NCI-H2081 (cell line): ENCODE data around the gene CKAP5.
"Not testable (repeated sequence)": the region's sequence is repeated elsewhere in the genome, so short reads cannot be mapped to it uniquely, and the experiment has no call there.

Experiments used
- DNase-seq, 2 experiments: peaks; one replicate each; lab custom pipeline; 2025; lab: John Stamatoyannopoulos, UW

CKAP5 gene

DNA sequence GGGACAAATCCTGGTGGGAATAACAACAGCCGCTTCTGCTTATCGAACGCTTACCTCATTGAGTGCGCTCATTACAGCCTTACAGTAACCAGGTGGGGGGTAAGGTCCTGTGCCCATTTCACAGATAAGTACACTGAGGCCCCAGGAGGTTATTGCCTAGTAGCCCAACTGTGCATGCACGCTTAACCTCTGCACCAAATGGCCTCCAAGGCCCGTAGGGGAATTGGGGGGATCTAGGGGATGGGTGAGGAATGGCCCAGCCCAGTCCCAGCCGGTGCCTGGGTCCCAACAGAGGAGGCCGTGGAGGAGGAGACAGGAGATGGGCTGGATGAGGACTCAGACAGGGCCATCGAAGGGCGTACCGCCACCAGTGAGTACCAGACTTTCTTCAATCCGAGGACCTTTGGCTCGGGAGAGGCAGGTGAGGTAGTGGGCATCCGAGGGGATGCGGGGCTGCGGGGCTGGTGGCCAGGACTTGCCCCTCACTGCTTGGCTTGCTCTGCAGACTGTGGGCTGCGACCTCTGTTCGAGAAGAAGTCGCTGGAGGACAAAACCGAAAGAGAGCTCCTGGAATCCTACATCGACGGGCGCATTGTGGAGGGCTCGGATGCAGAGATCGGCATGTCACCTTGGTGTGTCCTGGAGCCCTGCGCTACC, 119.7 kb downstream of the CKAP5 start:
- DNase-seq = no peak

DNA sequence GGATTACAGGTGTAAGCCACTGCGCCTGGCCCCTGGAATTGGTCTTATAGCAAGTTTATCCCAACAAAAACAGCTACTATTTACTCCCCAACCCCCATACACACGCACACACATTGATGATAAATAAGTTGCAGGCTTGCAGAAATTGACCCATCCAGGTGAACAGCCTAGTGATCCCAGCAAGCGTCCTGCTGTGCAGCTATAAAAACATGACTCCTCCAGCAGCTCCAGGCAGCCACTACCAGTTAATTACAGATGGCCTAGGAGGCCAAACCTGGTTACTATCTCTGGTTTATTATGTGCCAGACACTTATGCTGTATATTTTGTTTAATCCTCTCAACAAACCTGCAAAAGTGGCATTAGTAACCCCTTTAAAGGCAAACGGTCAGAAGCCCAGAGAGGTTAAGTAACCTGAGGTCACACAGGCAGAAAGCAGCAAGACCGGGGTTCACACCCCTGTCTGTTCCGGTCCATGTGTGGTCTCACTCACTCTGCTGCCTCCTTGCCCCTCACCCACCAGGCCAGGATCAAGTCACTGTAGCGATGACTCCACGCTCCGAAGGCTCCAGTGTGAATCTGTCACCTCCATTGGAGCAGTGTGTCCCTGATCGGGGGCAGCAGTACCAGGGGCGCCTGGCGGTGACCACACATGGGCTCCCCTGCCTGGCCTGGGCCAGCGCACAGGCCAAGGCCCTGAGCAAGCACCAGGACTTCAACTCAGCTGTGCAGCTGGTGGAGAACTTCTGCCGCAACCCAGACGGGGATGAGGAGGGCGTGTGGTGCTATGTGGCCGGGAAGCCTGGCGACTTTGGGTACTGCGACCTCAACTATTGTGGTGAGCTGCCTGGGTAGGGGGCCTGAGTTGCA, 120.5 kb downstream of the CKAP5 start:
- no peak for DNase-seq

DNA sequence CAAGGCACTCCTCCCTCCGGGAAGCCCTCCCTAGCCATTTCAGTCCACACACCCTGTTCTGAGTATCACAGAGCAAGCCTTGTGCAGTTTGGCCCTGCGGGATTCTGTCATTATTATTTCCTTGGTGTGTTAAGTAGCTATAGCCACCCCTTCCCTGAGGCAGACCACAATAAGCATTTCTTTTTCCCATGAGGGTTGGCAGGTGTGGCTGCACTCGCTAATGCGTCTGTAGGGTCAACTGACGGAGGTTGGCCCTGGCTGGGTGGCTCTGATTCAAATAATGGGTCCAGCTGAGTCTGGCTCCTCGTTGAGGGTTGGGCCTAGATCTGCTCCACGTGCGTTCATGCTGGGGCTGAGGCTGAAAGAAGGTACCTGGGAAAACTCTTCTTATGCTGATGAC, 122.0 kb downstream of the CKAP5 start:
- DNase-seq = peak; percentile 23 to 48

GRCh38 chr11:46723359-46723680, 122.8 kb downstream of the CKAP5 start:
- DNase-seq = no peak

- DNase-seq = no peak
Observed at GRCh38 chr11:46722566-46723358, 123.3 kb downstream of the CKAP5 start.

GRCh38 chr11:46721286-46721685, 124.8 kb downstream of the CKAP5 start:
- no peak for DNase-seq

DNA sequence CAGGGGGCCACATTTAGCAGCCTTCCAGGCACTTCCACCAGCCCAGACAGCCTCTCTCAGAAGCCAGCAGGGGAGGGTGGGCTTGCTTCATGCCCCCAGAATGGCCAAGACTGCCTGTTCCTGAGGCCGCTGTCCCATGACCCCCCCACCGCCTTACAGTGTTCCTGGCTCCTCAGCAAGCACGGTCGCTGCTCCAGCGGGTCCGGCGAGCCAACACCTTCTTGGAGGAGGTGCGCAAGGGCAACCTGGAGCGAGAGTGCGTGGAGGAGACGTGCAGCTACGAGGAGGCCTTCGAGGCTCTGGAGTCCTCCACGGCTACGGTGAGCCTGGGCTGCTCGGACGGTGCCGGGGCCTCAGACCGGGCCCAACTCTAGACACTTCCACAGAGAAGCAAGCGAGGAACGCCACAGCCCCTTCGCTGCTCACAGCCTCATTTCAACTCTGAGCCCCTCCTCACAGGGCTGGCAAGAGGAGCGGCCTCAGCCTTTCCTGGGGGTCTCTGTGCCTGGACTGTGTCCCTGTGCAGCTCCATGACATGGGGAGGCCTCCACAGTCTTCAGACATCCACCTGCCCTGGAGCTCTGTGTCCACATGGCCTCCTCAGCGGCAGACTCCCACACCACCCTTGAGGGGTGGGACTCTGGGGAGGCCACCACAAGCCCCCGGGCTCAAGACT, 126.4 kb downstream of the CKAP5 start:
- DNase-seq = no peak

GRCh38 chr11:46719048-46719542, 127.0 kb downstream of the CKAP5 start, which contains the start of gene F2:
Gene F2, plus strand, starts transcription at chr11:46719213. Its CDS starts 23 bp downstream, at chr11:46719236.
- DNase-seq = no peak

- DNase-seq = peak; percentile 64 to 84
Observed at GRCh38 chr11:46718155-46719019, 127.7 kb downstream of the CKAP5 start.

- not testable (repeated sequence) for DNase-seq
Observed at GRCh38 chr11:46717825-46718154, 128.3 kb downstream of the CKAP5 start.

DNA sequence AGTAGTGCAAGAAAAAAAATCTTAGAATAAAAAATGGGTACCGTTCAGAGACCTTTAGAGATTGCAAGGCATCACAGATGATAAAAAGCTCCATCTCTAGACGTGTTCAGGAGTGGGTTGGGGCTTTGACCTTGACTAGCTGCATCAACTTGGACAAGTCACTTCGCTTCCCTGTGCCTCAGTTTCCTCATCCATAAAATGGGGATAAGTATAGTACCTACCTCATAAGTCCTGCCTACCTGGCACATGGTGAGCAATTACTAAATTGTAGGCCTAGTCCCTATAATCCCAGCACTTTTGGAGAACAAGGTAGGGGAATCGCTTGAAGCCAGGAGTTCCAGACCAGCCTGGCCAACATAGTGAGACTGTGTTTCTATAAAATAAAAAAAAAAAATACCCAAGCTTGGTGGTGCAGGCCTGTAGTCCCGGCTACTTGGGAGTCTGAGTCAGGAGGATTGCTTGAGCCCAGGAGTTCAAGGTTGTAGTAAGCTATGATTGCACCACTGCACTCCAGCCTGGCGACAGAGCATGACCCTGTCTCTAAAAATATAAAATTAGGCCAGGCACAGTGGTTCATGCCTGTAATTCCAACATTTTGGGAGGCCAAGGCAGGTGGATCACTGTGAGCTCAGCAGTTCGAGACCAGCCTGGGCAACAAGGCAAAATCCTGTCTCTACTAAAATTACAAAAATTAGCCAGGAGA, 133.1 kb downstream of the CKAP5 start:
- DNase-seq = no peak

DNA sequence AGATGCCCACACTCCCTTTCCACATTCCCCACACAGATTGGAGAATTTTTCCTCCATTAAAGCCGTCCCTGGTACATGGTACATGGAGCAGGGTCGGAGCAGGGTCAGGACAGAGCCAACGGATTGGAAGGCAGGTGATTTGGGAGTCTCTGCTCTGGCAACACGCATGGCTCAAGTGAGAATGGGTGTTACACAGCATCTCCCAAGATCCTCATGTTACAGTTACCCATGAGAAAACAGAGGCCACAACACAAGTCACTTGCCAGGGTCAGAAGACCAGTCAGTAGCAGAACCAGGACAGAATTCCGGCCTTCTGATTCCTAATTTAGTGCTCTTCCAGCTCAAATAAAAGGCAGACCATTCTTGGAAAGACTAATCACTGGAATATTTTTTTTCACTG, 134.8 kb downstream of the CKAP5 start:
- DNase-seq = no peak

DNA sequence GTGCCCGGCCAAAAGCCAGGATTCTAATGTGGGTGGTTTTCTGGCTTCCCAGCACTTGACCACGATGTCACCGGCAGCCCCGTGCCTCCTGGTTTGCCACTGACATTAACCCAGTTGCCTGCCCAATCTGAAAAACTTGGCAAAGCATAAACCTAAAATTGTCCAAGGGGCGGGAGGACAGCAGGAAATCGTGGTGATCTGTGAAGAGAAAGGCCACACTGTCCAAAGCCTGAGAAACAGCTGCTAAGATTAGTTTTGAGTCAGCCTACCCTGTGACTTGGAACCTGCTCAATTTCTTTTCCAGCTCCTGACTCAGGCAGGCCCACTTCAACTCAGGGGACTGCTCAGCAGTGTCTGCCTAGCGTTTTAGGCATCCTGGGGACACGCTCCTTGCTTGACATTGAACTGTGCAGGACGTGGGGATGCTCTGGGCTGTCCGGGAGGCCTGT, 135.2 kb downstream of the CKAP5 start:
- no peak for DNase-seq

- DNase-seq = not testable (repeated sequence)
Observed at GRCh38 chr11:46709351-46709750, 136.7 kb downstream of the CKAP5 start.

DNA sequence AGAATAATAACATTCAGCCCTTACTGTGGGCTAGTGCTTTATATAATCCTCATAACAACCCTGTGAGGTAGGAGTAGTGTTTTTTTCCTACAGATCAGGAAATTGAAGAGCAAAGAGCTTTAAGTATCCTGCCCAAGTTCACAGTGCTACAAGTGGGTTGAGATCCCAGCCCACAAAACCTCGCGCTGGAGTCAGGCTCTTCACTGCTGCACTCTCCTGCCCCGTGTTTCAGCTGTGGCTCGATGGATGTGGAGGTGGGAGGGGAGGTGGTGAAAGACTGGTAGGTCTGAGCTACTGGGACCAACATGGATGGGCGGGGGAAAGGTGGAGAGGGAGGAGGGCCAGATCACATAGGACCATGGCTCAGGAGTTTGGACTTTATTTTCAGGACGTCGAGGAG, 139.2 kb downstream of the CKAP5 start:
- DNase-seq = no peak

DNA sequence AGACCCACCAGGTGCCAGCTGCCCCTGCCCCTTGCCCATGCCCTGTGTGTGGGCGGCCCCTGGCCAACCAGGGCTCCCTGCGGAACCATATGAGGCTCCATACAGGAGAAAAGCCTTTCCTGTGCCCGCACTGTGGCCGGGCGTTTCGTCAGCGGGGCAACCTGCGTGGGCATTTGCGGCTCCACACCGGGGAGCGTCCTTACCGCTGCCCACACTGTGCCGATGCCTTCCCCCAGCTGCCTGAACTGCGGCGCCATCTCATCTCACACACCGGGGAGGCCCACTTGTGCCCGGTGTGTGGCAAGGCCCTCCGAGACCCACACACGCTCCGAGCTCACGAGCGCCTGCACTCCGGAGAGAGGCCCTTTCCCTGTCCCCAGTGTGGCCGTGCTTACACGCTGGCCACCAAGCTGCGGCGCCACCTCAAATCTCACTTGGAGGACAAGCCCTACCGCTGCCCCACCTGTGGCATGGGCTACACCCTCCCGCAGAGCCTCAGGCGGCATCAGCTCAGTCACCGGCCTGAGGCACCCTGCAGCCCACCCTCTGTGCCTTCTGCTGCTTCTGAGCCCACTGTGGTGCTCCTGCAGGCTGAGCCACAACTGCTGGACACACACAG, 140.9 kb downstream of the CKAP5 start:
- no peak for DNase-seq

GRCh38 chr11:46701078-46701654, 144.9 kb downstream of the CKAP5 start:
- DNase-seq = no peak

DNA sequence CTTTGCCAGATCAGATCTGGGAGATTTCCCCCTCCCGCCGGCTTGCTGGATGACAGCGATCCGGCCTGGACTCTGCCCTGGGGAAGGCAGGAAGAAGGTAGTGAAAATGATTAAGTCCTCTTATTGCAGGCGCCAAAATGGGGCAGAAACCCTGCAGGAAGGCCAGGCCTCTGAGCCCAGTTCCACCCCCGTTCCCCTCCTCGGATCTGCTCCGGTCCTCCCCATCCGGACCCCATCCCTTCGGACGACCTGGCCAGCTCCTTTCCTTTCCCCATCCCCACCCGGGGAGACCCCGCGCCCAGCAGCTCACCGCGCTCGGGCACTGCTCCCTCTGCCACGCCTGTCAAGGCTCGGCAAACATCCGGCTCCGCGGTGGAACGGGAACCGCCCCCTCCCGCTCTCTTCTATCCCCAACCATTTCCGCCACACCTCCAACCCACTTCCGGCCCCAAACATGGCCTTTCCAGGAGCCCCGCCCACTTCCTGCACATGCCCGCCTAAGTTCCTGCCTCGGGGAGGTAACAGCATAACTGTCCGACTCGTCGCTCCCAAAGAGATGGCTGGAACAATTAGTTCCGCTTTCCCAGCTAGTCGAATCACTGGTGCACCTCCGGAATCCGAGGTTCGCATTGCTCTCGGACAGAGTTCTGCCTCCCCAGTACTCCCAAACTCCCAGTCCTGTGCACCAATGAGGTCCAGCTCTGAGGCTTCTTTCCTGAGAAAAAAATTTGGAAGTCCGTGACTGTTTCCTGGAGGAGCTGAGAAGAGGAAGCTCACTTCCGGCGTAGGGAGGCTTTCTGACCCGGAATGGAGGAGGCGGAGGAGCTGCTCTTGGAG, 145.6 kb downstream of the CKAP5 start, which contains the start of the genes ARHGAP1 and ZNF408:
Gene ARHGAP1 (minus strand): TSS at position 379 of the 837 bp plus-strand sequence. CDS start 4,512 bp downstream, outside the sequence.
Gene ZNF408 (plus strand): TSS at position 791 of the 837 bp plus-strand sequence. CDS start 17 bp downstream, at position 808.
- peak; percentile 99 to 100 for DNase-seq
